ENCODE results near the gene HSD17B8.

GRCh38 chr6:33236852-33237251, 32.4 kb downstream of the HSD17B8 start:
- TF ChIP-seq POLR2A (IDR thresholded peaks at IDR 0.05) (no peak), CTCF (IDR thresholded peaks at IDR 0.05) (no peak), POLR2AphosphoS5 (IDR thresholded peaks at IDR 0.05) (no peak)
